H9 (cell line): ENCODE measurements around the gene APBB2. TPM values are rescaled to one million over a fixed set of nuclear protein-coding genes. Genes with fewer than 3 reads are reported as not detected.

Experiments used
- DNase-seq: peaks from one replicate; pipeline ENCODE4 v3.0.0-alpha.2; 2017
- H2AFZ ChIP-seq: one replicate; pipeline ENCODE4 v1.6.1; 2013; ENCODE audit warnings: mild to moderate bottlenecking, low read length, control low read depth, moderate library complexity
- H2AK5ac ChIP-seq: 2 replicates; pipeline ENCODE4 v1.6.1; 2013; ENCODE audit warnings: low read length, control low read depth, mixed read lengths; ENCODE audit not compliant: insufficient read length
- H2BK120ac ChIP-seq: one replicate; pipeline ENCODE4 v1.6.1; 2013; ENCODE audit warnings: low read depth, mild to moderate bottlenecking, low read length, control low read depth, inconsistent platforms; ENCODE audit not compliant: poor library complexity, severe bottlenecking
- H2BK12ac ChIP-seq: 2 replicates; pipeline ENCODE4 v1.6.1; 2013; ENCODE audit warnings: low read length, control low read depth, mixed read lengths, low read depth; ENCODE audit not compliant: insufficient read length
- H2BK15ac ChIP-seq: 2 replicates; pipeline ENCODE4 v1.6.1; 2013; ENCODE audit warnings: low read depth, low read length, control low read depth
- H2BK20ac ChIP-seq: one replicate; pipeline ENCODE4 v1.6.1; 2013; ENCODE audit warnings: low read depth, mild to moderate bottlenecking, low read length, control low read depth, inconsistent platforms; ENCODE audit not compliant: poor library complexity, severe bottlenecking
- H2BK5ac ChIP-seq: 2 replicates; pipeline ENCODE4 v1.6.1; 2013; ENCODE audit warnings: low read length, control low read depth, mixed read lengths; ENCODE audit not compliant: insufficient read length
- H3K14ac ChIP-seq: 2 replicates; pipeline ENCODE4 v1.6.1; 2013; ENCODE audit warnings: low read length, control low read depth; ENCODE audit not compliant: insufficient read depth
- H3K18ac ChIP-seq: 2 replicates; pipeline ENCODE4 v1.6.1; 2013; ENCODE audit warnings: low read depth, mild to moderate bottlenecking, mixed read lengths, low read length, control low read depth; ENCODE audit not compliant: insufficient read length
- H3K23ac ChIP-seq: 2 replicates; pipeline ENCODE4 v1.6.1; 2013; ENCODE audit warnings: low read length, control low read depth, mixed read lengths, low read depth; ENCODE audit not compliant: insufficient read length
- H3K23me2 ChIP-seq: 2 replicates; pipeline ENCODE4 v1.6.1; 2013; ENCODE audit warnings: low read depth, mild to moderate bottlenecking, mixed read lengths, low read length, control low read depth; ENCODE audit not compliant: insufficient read length, poor library complexity, severe bottlenecking
- H3K27ac ChIP-seq: 2 replicates; pipeline ENCODE4 v1.5.1; 2013; ENCODE audit warnings: low read length, control low read depth, mixed read lengths, low read depth; ENCODE audit not compliant: insufficient read length
- H3K27me3 ChIP-seq: 2 replicates; pipeline ENCODE4 v1.6.1; 2013; ENCODE audit warnings: low read length, control low read depth, inconsistent platforms; ENCODE audit not compliant: insufficient read depth
- H3K4ac ChIP-seq: 2 replicates; pipeline ENCODE4 v1.6.1; 2013; ENCODE audit warnings: low read depth, mild to moderate bottlenecking, control low read depth, inconsistent platforms, low read length, moderate library complexity
- H3K4me1 ChIP-seq: 2 replicates; pipeline ENCODE4 v1.6.1; 2013; ENCODE audit warnings: low read length, control low read depth, inconsistent platforms; ENCODE audit not compliant: insufficient read depth
- H3K4me2 ChIP-seq: 2 replicates; pipeline ENCODE4 v1.6.1; 2013; ENCODE audit warnings: low read length, control low read depth, mixed read lengths; ENCODE audit not compliant: insufficient read length, insufficient read depth
- H3K56ac ChIP-seq: 2 replicates; pipeline ENCODE4 v1.6.1; 2013; ENCODE audit warnings: low read depth, mild to moderate bottlenecking, mixed read lengths, low read length, control low read depth; ENCODE audit not compliant: insufficient read length
- H3K79me1 ChIP-seq: 2 replicates; pipeline ENCODE4 v1.6.1; 2013; ENCODE audit warnings: low read depth, mild to moderate bottlenecking, moderate library complexity, low read length, control low read depth, inconsistent platforms; ENCODE audit not compliant: insufficient read depth, poor library complexity, severe bottlenecking
- H3K79me2 ChIP-seq: 2 replicates; pipeline ENCODE4 v1.6.1; 2013; ENCODE audit warnings: low read length, control low read depth, inconsistent platforms; ENCODE audit not compliant: insufficient read depth
- H3K9ac ChIP-seq: 2 replicates; pipeline ENCODE4 v1.6.1; 2013; ENCODE audit warnings: low read length, control low read depth, mixed read lengths; ENCODE audit not compliant: insufficient read length; ENCODE audit errors: extremely low read depth
- H3K9me3 ChIP-seq: one replicate; pipeline ENCODE4 v1.6.1; 2013; ENCODE audit warnings: low read depth, low read length, inconsistent platforms; ENCODE audit not compliant: control insufficient read depth
- H3T11ph ChIP-seq: one replicate; pipeline ENCODE4 v1.6.1; 2013; ENCODE audit warnings: mild to moderate bottlenecking, low read length, control low read depth, inconsistent platforms
- H4K20me1 ChIP-seq: one replicate; pipeline ENCODE4 v1.6.1; 2013; ENCODE audit not compliant: control insufficient read depth, insufficient read length, insufficient read depth
- H4K5ac ChIP-seq: 2 replicates; pipeline ENCODE4 v1.6.1; 2013; ENCODE audit warnings: low read depth, mild to moderate bottlenecking, mixed read lengths, low read length, control low read depth; ENCODE audit not compliant: insufficient read length
- H4K8ac ChIP-seq: replicated peaks from 2 replicates; pipeline ENCODE4 v1.6.1; 2013; ENCODE audit warnings: low read length, control low read depth, mixed read lengths, low read depth; ENCODE audit not compliant: insufficient read length
- H4K91ac ChIP-seq: 2 replicates; pipeline ENCODE4 v1.6.1; 2013; ENCODE audit warnings: low read depth, mild to moderate bottlenecking, moderate library complexity, mixed read lengths, low read length, control low read depth; ENCODE audit not compliant: insufficient read length
- H3K27ac Mint-ChIP-seq, 3 experiments: 2 replicates in 2 of 3; 3 replicates in 1 of 3; pipeline ENCODE4 v1.8.0; 2020 to 2021; ENCODE audit warnings: mixed read lengths in 3 of 3, mild to moderate bottlenecking in 1 of 3, moderate library complexity in 1 of 3
- H3K27me3 Mint-ChIP-seq: 2 replicates; pipeline ENCODE4 v1.8.0; 2021; ENCODE audit warnings: low read depth, mild to moderate bottlenecking, moderate library complexity, mixed read lengths
- H3K36me3 Mint-ChIP-seq, 3 experiments: 2 replicates in 2 of 3; 3 replicates in 1 of 3; pipeline ENCODE4 v1.8.0; 2020 to 2021; ENCODE audit warnings: low read depth in 3 of 3, mixed read lengths in 3 of 3; ENCODE audit not compliant: insufficient read depth in 1 of 3
- H3K4me1 Mint-ChIP-seq, 2 experiments: 2 replicates each; pipeline ENCODE4 v1.8.0; 2020; ENCODE audit warnings: mixed read lengths in 2 of 2
- H3K4me3 Mint-ChIP-seq, 2 experiments: 2 replicates in 1 of 2; 3 replicates in 1 of 2; pipeline ENCODE4 v1.8.0; 2020 to 2021; ENCODE audit warnings: mild to moderate bottlenecking in 2 of 2, mixed read lengths in 2 of 2, moderate library complexity in 1 of 2
- H3K9me3 Mint-ChIP-seq, 2 experiments: 2 replicates in 1 of 2; 3 replicates in 1 of 2; pipeline ENCODE4 v1.8.0; 2020; ENCODE audit warnings: mild to moderate bottlenecking in 2 of 2, mixed read lengths in 2 of 2, moderate library complexity in 1 of 2
- CTCF ChIP-seq: fragments of 200-600 bp; sonication (generic); conservative IDR thresholded peaks from 3 replicates; pipeline ENCODE4 v1.8.0; 2021; ENCODE audit warnings: antibody characterized with exemption, mild to moderate bottlenecking
- WGBS: extraction: QIAGEN DNeasy Blood & Tissue Kit; methylation state at CpG from one replicate; pipeline ENCODE4 v1.1.7; 2013; ENCODE audit warnings: missing lambda C conversion rate, low lambda C conversion rate, mixed read lengths; ENCODE audit not compliant: insufficient read length; ENCODE audit errors: extremely low coverage; 5-methylcytosine and 5-hydroxymethylcytosine counted together
- total RNA-seq: library from RNA; stranded (reverse); gene quantifications from 2 replicates; pipeline ENCODE4 v1.2.1, GENCODE V29; 2021

Gene APBB2
- total RNA-seq, 1 experiment from 2014 or later = 39.6 TPM

- Histone ChIP-seq H3K4me2 (no peak overlapping the region), H3K4me1 (no peaks in the 10 kb centered on the region; the same call in 1 of the 2 replicates), H3K14ac (no peak overlapping the region), H3T11ph (no peak overlapping the region), H3K27me3 (no peaks in the 10 kb centered on the region), H3K27ac (no peak overlapping the region), H2BK20ac (no peak overlapping the region), H3K23me2 (no peaks in the 10 kb centered on the region), H3K9ac (no peak overlapping the region), H2BK15ac (no peak overlapping the region), H2AK5ac (no peak overlapping the region), H3K23ac (no peak overlapping the region), H4K91ac (no peak overlapping the region), H2BK120ac (no peak overlapping the region), H3K56ac (no peak overlapping the region), H3K79me1 (no peaks in the 10 kb centered on the region), H3K79me2 (no peaks in the 10 kb centered on the region), H3K18ac (no peak overlapping the region), H2AFZ (no peak overlapping the region), H2BK5ac (no peak overlapping the region), H4K5ac (no peak overlapping the region), H4K8ac (no peak overlapping the region), H3K4ac (no peak overlapping the region), H3K9me3 (no peaks in the 10 kb centered on the region), H2BK12ac (no peak overlapping the region), H4K20me1 (no peaks in the 10 kb centered on the region)
- Mint-ChIP-seq H3K36me3 (peaks cover 4 to 16% (median 14%) of the 10 kb centered on the region in 3 experiments; a peak in 5 of 7 replicates), H3K4me3 (no peak overlapping the region), H3K27ac (no peak overlapping the region; a peak in 1 of 7 replicates), H3K27me3 (no peaks in the 10 kb centered on the region), H3K9me3 (no peaks in the 10 kb centered on the region; a peak in 2 of 5 replicates), H3K4me1 (peaks cover 22 to 24% of the 10 kb centered on the region in 2 experiments)
- no peak for TF ChIP-seq CTCF
- no CpG with 5 or more reads among the region's 1 CpG for WGBS
- DNase-seq = no peak
Measured at GRCh38 chr4:41141900-41142299, 72.4 kb downstream of the APBB2 start.
